ENCODE data around the gene COPA.
"Not testable (repeated sequence)": the region's sequence is repeated elsewhere in the genome, so short reads cannot be mapped to it uniquely, and the experiment has no call there.

The COPA gene

DNA sequence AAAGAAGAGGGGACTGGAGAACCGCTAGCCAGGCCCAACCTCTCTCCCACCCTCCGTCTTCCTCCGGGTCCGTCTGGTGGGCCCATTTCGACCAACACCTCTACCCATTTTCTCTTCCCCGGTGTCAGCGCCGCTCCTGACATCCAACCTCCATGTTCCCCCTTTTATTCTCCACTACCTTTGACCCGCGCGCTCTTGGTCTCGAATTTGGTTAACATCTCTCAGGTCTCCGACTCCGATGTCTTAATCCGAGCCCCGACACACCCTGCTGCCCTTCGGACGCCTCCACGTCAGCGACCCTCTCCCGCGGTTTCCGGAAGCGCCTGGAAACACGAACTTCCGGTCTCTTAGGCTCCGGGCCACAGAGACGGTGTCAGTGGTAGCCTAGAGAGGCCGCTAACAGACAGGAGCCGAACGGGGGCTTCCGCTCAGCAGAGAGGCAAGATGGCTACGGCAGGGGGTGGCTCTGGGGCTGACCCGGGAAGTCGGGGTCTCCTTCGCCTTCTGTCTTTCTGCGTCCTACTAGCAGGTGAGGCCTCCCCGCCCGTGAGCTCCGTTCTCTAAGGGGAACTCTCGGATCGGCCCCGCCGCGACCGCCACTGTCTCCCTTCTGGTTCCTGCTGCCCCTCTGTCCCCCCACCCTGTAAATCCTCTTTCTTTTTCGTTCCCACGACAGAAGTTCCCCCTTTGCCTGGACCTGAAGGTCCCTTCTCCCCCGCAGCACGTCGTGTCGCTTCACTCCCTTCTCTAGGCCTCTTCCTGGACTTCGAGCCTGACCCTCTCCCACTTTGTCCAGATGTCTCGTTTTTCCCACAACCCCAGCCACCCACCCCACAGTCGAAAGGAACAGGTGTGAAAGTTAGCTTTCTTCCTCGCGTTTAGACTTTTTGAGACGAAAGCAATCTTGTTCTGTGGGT, at the start of gene COPA, which contains the start of gene NCSTN:
Gene COPA, minus strand, starts transcription at position 298 of the 917 bp plus-strand sequence. Its CDS starts 80 bp downstream, at position 218.
Gene NCSTN, plus strand, starts transcription at position 431 of the 917 bp plus-strand sequence. Its CDS starts 14 bp downstream, at position 445.
- peak; percentile 90 for DNase-seq (ENCODE audit: low spot score)
- in situ Hi-C loops (cut with MboI; ENCODE audit: low sequenced_read_pairs, unreplicated experiment), result no loop called here
- TF ChIP-seq, protein P1, sequence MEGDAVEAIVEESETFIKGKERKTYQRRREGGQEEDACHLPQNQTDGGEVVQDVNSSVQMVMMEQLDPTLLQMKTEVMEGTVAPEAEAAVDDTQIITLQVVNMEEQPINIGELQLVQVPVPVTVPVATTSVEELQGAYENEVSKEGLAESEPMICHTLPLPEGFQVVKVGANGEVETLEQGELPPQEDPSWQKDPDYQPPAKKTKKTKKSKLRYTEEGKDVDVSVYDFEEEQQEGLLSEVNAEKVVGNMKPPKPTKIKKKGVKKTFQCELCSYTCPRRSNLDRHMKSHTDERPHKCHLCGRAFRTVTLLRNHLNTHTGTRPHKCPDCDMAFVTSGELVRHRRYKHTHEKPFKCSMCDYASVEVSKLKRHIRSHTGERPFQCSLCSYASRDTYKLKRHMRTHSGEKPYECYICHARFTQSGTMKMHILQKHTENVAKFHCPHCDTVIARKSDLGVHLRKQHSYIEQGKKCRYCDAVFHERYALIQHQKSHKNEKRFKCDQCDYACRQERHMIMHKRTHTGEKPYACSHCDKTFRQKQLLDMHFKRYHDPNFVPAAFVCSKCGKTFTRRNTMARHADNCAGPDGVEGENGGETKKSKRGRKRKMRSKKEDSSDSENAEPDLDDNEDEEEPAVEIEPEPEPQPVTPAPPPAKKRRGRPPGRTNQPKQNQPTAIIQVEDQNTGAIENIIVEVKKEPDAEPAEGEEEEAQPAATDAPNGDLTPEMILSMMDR (IDR thresholded peaks at IDR 0.05; ENCODE audit: borderline replicate concordance, control extremely low read depth, extremely low read depth, insufficient read depth, missing control alignments), result no peak

DNA sequence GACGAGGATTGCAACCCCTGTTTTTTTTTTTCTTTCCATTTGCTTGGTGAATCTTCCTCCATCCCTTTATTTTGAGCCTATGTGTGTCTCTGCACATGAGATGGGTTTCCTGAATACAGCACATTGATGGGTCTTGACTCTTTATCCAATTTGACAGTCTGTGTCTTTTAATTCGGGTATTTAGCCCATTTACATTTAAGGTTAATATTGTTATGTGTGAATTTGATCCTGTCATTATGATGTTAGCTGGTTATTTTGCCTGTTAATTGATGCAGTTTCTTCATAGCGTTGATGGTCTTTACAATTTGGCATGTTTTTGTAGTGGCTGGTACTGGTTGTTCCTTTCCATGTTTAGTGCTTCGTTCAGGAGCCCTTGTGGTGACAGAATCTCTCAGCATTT, 45.4 kb upstream of the COPA start:
- in situ Hi-C loops (cut with MboI; ENCODE audit: low sequenced_read_pairs, unreplicated experiment); DNase-seq (ENCODE audit: low spot score): not testable (repeated sequence)

DNA sequence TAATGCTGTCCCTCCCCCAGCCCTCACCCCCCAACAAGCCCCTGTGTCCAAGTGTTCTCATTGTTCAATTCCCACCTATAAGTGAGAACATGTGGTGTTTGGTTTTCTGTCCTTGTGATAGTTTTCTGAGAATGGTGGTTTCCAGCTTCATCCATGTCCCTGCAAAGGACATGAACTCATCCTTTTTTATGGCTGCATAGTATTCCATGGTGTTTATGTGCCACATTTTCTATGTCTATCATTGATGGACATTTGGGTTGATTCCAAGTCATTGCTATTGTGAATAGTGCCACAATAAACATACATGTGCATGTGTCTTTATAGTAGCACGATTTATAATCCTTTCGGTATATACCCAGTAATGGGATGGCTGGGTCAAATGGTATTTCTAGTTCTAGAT, 41.8 kb upstream of the COPA start:
- in situ Hi-C loops (cut with MboI; ENCODE audit: low sequenced_read_pairs, unreplicated experiment); DNase-seq (ENCODE audit: low spot score): not testable (repeated sequence)

DNA sequence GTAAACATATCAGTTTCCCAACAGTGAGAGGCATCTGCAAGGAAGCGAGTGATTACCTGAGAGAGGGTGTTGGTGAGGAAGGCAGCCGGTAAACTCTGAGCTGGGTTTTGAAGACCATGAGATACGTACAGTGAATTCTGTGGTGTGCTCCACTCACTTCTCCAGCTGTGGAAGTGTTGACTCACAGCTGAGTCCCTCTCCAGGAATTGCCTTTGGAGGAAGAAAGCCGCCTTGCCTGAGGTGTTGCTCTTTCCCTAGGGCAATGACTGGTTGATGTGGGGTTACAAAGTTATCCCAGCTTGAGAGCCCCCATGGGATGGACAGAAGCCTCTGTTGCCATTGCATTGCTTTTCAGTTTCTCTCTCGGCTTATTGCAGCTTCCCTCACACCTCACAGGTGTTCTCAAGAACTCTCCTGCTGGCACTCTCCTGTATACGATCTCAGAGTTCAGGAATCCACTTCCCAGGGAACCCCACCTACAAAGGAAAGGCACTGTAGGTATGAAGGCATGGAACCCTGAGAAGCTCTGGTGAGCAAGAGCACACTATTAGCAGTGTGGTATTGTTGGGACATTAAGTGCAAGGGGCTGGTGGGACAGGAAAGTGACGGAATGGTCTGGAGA, 34.6 kb upstream of the COPA start:
- no peak for DNase-seq (ENCODE audit: low spot score)
- in situ Hi-C loops (cut with MboI; ENCODE audit: low sequenced_read_pairs, unreplicated experiment), result loop anchor here (10.0 kb wide), 2 partner anchors 183 to 283 kb away; partner anchors contain the start of genes CASQ1 and IGSF8
- TF ChIP-seq, protein P1 (IDR thresholded peaks at IDR 0.05; ENCODE audit: borderline replicate concordance, control extremely low read depth, extremely low read depth, insufficient read depth, missing control alignments), result no peak

DNA sequence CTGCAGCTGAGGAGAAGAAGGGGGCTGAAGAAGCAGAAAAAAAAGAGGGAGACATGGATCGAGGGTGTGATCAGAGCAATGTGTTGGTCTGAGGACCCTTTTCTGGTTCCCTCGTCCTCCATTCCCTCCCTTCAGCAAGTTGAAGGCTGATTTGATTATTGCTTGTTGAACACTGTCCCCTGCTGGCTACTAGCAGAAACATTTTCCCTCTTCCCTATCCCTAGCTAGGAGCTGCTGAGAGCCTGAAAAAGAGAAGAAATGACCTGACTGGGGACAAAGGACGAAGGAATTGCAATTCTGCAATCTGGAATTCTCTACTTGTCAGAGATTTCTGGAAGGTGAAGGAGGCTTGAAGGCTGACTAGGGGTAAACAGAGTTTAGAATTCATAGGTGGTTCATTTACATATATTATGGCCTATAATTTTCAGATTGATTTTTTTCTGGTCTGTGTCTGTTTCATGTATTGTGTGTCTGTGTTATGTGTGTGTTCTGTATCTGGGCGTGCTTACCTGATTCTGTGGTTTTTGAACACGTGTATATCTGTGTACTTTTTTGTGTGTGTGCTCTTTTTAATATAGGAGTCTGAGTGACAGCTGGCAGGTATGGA, 33.6 kb upstream of the COPA start:
- peak; percentile 73 for DNase-seq (ENCODE audit: low spot score)
- in situ Hi-C loops (cut with MboI; ENCODE audit: low sequenced_read_pairs, unreplicated experiment), result loop anchor here (10.0 kb wide), 2 partner anchors 182 to 282 kb away; partner anchors contain the start of genes CASQ1 and IGSF8
- TF ChIP-seq, protein P1 (IDR thresholded peaks at IDR 0.05; ENCODE audit: borderline replicate concordance, control extremely low read depth, extremely low read depth, insufficient read depth, missing control alignments), result peak; percentile 92

DNA sequence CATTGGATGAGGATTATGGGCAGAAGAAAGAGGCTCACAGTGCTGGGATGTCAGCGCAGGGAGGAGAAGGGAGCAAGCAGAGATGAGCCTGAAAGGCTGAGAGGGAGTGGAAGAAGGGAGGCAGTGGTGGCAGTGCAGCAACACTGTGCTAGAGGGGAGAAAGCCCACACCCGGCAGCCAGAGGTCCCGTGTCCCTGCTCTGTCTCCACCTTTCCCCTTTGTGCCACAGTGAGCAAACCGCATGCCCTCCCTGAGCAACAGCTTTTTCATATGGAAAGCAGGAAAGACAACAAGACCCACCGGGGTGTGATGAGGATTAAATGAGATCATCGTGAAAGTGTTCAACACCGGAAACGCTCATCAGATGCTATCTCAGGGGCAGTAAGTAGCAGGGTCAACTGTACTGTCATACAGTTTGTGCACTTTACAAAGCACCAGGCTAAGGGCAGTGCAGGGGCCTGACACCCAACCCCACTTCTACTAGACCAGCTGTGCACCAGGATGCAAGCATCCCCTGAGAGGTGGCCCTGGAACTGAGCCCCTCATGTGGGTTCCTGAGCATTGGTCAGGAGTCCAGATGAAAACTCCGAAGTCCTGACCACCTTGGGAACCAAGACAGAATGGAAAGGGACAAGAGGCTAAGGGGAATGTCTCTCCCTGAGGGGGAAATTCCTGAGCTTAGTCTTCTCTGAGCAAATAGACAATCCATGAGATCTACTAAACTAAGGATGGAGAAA, 32.9 kb upstream of the COPA start:
- in situ Hi-C loops (cut with MboI; ENCODE audit: low sequenced_read_pairs, unreplicated experiment), result loop anchor here (10.0 kb wide), 2 partner anchors 181 to 281 kb away; partner anchors contain the start of genes CASQ1 and IGSF8
- DNase-seq (ENCODE audit: low spot score), result no peak
- TF ChIP-seq, protein P1 (IDR thresholded peaks at IDR 0.05; ENCODE audit: borderline replicate concordance, control extremely low read depth, extremely low read depth, insufficient read depth, missing control alignments), result no peak

All from GM13976 (cell line).